ENCODE data around the gene UBA3.

Gene UBA3

GRCh38 chr3:69113536-69113935 is 33.4 kb upstream of the UBA3 start:
- Mint-ChIP-seq H3K4me1 (ENCODE audit: low read depth) (no peaks in the 10 kb centered on the region), H3K27ac (no peak overlapping the region), H3K36me3 (ENCODE audit: low read depth) (peaks cover 3% of the 10 kb centered on the region), H3K4me3 (no peak overlapping the region), H3K27me3 (ENCODE audit: low read depth) (no peaks in the 10 kb centered on the region), H3K9me3 (no peaks in the 10 kb centered on the region)

DNA sequence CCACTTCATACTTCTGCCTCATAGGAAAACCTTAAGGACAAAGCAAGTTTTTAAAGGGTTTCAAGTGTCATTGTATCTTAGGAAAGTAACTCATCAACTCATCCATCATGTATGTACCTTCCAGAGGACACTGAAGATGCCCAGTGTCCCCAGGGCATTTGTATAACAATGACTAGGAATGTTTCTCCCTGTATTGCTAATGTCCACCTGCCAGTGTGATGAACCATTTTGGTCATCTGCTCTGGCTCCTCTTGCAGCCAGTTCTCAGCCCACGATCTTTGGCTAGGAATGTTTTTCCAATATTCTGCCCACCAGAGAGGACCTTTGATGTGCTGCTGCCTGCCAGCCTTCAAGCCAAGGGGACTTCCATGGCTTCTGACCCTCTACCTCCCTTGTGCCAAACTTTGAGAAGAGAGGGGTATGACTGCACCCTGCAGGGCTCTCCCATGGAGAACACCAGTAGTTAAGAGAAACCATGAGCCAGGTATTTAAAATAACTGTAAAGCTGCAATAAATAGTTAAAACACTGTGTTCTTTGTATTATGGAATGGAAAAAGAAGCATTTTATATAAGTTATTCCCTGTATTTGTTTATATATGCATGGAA is 30.9 kb upstream of the UBA3 start:
- H3K4me3 Mint-ChIP-seq = no peak overlapping the region
- H3K4me1 Mint-ChIP-seq (ENCODE audit: low read depth) = peaks cover 3% of the 10 kb centered on the region
- H3K27ac Mint-ChIP-seq = no peak overlapping the region
- H3K9me3 Mint-ChIP-seq = no peaks in the 10 kb centered on the region
- H3K36me3 Mint-ChIP-seq (ENCODE audit: low read depth) = peaks cover 7% of the 10 kb centered on the region
- H3K27me3 Mint-ChIP-seq (ENCODE audit: low read depth) = no peaks in the 10 kb centered on the region

- no peaks in the 10 kb centered on the region for H3K27me3 Mint-ChIP-seq (ENCODE audit: low read depth)
- H3K27ac Mint-ChIP-seq = no peak overlapping the region
- peaks cover 9% of the 10 kb centered on the region for H3K4me1 Mint-ChIP-seq (ENCODE audit: low read depth)
- no peaks in the 10 kb centered on the region for H3K9me3 Mint-ChIP-seq
- no peak overlapping the region for H3K4me3 Mint-ChIP-seq
- H3K36me3 Mint-ChIP-seq (ENCODE audit: low read depth) = peaks cover 23% of the 10 kb centered on the region
These were observed 28.6 kb upstream of the UBA3 start for GRCh38 chr3:69108811-69109210.

GRCh38 chr3:69107841-69108240 is 27.7 kb upstream of the UBA3 start:
- Mint-ChIP-seq H3K27me3 (ENCODE audit: low read depth) (no peaks in the 10 kb centered on the region), H3K4me3 (no peak overlapping the region), H3K27ac (peak overlapping the region; percentile 1), H3K9me3 (no peaks in the 10 kb centered on the region), H3K36me3 (ENCODE audit: low read depth) (peaks cover 27% of the 10 kb centered on the region), H3K4me1 (ENCODE audit: low read depth) (peaks cover 14% of the 10 kb centered on the region)

DNA sequence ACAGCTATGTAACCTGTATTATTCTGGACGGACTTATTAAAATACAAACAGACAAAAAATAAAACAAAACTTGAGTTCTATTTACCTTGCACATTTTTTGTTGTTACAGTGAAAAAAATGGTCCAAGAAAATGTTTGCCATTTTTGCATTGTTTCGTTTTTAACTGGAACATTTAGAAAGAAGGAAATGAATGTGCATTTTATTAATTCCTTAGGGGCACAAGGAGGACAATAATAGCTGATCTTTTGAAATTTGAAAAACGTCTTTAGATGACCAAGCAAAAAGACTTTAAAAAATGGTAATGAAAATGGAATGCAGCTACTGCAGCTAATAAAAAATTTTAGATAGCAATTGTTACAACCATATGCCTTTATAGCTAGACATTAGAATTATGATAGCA is 25.2 kb upstream of the UBA3 start:
- no peaks in the 10 kb centered on the region for H3K9me3 Mint-ChIP-seq
- H3K27ac Mint-ChIP-seq = no peak overlapping the region
- peaks cover 23% of the 10 kb centered on the region for H3K4me1 Mint-ChIP-seq (ENCODE audit: low read depth)
- H3K27me3 Mint-ChIP-seq (ENCODE audit: low read depth) = no peaks in the 10 kb centered on the region
- H3K36me3 Mint-ChIP-seq (ENCODE audit: low read depth) = peaks cover 42% of the 10 kb centered on the region
- no peak overlapping the region for H3K4me3 Mint-ChIP-seq

DNA sequence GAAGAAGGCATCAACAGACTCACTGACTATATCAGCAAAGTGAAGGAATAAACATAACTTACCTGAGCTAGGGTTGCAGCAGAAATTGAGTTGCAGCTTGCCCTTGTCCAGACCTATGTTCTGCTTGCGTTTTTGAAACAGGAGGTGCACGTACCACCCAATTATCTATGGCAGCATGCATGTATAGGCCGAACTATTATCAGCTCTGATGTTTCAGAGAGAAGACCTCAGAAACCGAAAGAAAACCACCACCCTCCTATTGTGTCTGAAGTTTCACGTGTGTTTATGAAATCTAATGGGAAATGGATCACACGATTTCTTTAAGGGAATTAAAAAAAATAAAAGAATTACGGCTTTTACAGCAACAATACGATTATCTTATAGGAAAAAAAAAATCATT is 24.4 kb upstream of the UBA3 start:
- no peak overlapping the region for H3K4me3 Mint-ChIP-seq
- no peaks in the 10 kb centered on the region for H3K9me3 Mint-ChIP-seq
- no peaks in the 10 kb centered on the region for H3K27me3 Mint-ChIP-seq (ENCODE audit: low read depth)
- H3K27ac Mint-ChIP-seq = no peak overlapping the region
- peaks cover 26% of the 10 kb centered on the region for H3K4me1 Mint-ChIP-seq (ENCODE audit: low read depth)
- H3K36me3 Mint-ChIP-seq (ENCODE audit: low read depth) = peaks cover 47% of the 10 kb centered on the region

DNA sequence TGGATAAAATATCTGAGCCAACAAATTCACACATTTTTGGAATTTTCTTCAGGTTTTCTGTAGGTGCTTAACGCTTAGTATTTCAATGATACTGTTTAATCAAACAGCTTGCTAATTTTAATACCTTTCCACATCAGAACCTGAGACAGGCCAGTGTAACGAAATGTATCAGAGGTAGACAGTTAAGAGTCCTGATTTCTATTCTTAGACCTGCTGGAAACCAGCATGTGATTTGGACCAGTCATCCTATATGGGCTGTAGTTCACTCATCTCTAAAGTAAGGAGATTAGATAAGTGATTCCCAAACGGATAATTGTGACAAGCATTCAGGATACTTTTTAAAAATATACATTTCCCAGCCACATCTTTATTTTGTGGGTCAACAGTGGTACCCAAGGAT is 23.0 kb upstream of the UBA3 start:
- H3K4me3 Mint-ChIP-seq = no peak overlapping the region
- H3K4me1 Mint-ChIP-seq (ENCODE audit: low read depth) = peaks cover 32% of the 10 kb centered on the region
- peaks cover 52% of the 10 kb centered on the region for H3K36me3 Mint-ChIP-seq (ENCODE audit: low read depth)
- no peaks in the 10 kb centered on the region for H3K9me3 Mint-ChIP-seq
- no peak overlapping the region for H3K27ac Mint-ChIP-seq
- no peaks in the 10 kb centered on the region for H3K27me3 Mint-ChIP-seq (ENCODE audit: low read depth)

DNA sequence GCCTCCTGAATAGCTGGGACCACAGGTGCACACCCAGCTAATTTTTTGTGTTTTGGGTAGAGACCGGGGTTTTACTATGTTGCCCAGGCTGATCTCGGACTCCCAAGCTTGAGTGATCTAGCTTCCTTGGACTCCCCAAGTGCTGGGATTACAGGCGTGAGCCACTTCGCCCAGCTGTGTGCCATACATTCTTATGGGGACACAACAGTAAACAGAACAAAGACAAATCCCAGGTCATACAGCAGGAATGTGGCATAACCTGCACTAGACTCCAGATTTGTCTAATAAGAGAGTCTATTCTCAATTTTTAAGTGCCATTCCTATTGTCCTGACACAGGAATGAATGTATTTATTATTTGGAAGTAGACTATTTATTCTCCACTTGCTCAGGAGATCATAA is 22.2 kb upstream of the UBA3 start:
- H3K9me3 Mint-ChIP-seq = no peaks in the 10 kb centered on the region
- no peaks in the 10 kb centered on the region for H3K27me3 Mint-ChIP-seq (ENCODE audit: low read depth)
- H3K4me3 Mint-ChIP-seq = no peak overlapping the region
- H3K4me1 Mint-ChIP-seq (ENCODE audit: low read depth) = peaks cover 33% of the 10 kb centered on the region
- peaks cover 52% of the 10 kb centered on the region for H3K36me3 Mint-ChIP-seq (ENCODE audit: low read depth)
- no peak overlapping the region for H3K27ac Mint-ChIP-seq

GRCh38 chr3:69099576-69099975 is 19.4 kb upstream of the UBA3 start:
- no peak overlapping the region for H3K4me3 Mint-ChIP-seq
- peaks cover 51% of the 10 kb centered on the region for H3K4me1 Mint-ChIP-seq (ENCODE audit: low read depth)
- H3K27ac Mint-ChIP-seq = no peak overlapping the region
- H3K27me3 Mint-ChIP-seq (ENCODE audit: low read depth) = no peaks in the 10 kb centered on the region
- no peaks in the 10 kb centered on the region for H3K9me3 Mint-ChIP-seq
- peaks cover 61% of the 10 kb centered on the region for H3K36me3 Mint-ChIP-seq (ENCODE audit: low read depth)

DNA sequence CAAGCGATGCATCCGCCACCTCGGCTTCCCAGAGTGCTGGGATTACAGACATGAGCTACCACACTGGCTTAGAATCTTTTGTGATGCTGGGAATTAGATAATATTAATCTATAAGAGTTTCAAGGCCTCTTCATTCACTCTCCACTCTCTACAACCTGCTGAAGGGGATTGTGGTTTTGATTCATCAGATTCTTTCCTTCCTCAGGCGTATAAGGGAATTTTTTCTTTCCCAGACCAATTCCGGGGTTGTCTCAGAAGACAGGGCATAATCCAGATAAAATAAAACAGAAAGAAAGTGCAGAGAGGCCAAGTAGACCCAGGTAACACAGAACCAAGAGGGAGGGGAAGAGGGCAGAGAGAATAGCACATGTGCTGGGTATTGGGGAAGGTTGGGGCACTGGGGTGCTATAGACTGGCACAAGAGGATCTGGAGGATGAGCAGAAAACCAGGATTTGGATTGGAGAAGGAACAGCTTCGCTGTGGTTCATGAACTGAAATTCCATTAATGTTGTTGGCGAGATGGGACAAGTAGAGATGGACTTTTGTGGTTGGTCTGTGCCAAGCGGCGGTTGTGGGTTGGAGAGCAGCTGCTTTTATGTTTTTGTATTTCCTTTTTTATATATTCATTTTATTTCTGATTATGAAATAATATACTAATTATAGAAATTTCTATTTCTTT is 17.4 kb upstream of the UBA3 start:
- peak overlapping the region; percentile 38 for H3K27ac Mint-ChIP-seq
- H3K9me3 Mint-ChIP-seq = no peaks in the 10 kb centered on the region
- no peak overlapping the region for H3K4me3 Mint-ChIP-seq
- no peaks in the 10 kb centered on the region for H3K27me3 Mint-ChIP-seq (ENCODE audit: low read depth)
- peaks cover 60% of the 10 kb centered on the region for H3K36me3 Mint-ChIP-seq (ENCODE audit: low read depth)
- H3K4me1 Mint-ChIP-seq (ENCODE audit: low read depth) = peaks cover 53% of the 10 kb centered on the region

DNA sequence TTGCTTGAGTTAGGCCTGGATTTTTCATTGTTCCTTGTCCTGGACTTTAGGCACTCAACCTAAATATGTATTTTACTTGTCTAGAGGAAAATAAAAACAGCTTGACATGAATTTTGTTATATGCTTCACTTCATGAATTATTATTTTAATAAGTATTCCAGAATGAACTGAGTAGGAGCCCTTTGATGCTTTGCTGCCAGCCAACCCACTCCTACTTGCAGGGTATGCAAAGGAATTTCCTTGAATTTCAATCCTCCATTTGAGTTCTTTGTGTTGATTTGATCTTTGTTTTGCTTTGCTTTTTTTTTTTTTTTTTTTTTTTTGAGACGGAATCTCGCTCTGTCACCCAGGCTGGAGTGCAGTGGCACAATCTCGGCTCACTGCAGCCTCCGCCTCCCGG is 16.1 kb upstream of the UBA3 start:
- no peaks in the 10 kb centered on the region for H3K27me3 Mint-ChIP-seq (ENCODE audit: low read depth)
- H3K4me3 Mint-ChIP-seq = no peak overlapping the region
- peak overlapping the region; percentile 87 for H3K27ac Mint-ChIP-seq
- peaks cover 56% of the 10 kb centered on the region for H3K4me1 Mint-ChIP-seq (ENCODE audit: low read depth)
- H3K9me3 Mint-ChIP-seq = no peaks in the 10 kb centered on the region
- H3K36me3 Mint-ChIP-seq (ENCODE audit: low read depth) = peaks cover 57% of the 10 kb centered on the region

- Mint-ChIP-seq H3K9me3 (no peaks in the 10 kb centered on the region), H3K36me3 (ENCODE audit: low read depth) (peaks cover 60% of the 10 kb centered on the region), H3K27me3 (ENCODE audit: low read depth) (no peaks in the 10 kb centered on the region), H3K4me1 (ENCODE audit: low read depth) (peaks cover 59% of the 10 kb centered on the region), H3K27ac (peak overlapping the region; percentile 87), H3K4me3 (peak overlapping the region; percentile 78)
These were observed 15.5 kb upstream of the UBA3 start for GRCh38 chr3:69095636-69096035.

- peak overlapping the region; percentile 75 for H3K4me3 Mint-ChIP-seq
- H3K36me3 Mint-ChIP-seq (ENCODE audit: low read depth) = peaks cover 62% of the 10 kb centered on the region
- peak overlapping the region; percentile 87 for H3K27ac Mint-ChIP-seq
- no peaks in the 10 kb centered on the region for H3K27me3 Mint-ChIP-seq (ENCODE audit: low read depth)
- no peaks in the 10 kb centered on the region for H3K9me3 Mint-ChIP-seq
- H3K4me1 Mint-ChIP-seq (ENCODE audit: low read depth) = peaks cover 64% of the 10 kb centered on the region
These were observed 14.5 kb upstream of the UBA3 start for GRCh38 chr3:69094467-69095205.

- Mint-ChIP-seq H3K27ac (peak overlapping the region; percentile 97), H3K4me1 (ENCODE audit: low read depth) (peaks cover 65% of the 10 kb centered on the region), H3K9me3 (no peaks in the 10 kb centered on the region), H3K4me3 (peak overlapping the region; percentile 80), H3K27me3 (ENCODE audit: low read depth) (no peaks in the 10 kb centered on the region), H3K36me3 (ENCODE audit: low read depth) (peaks cover 62% of the 10 kb centered on the region)
These were observed 11.9 kb upstream of the UBA3 start for GRCh38 chr3:69092030-69092516.

All from T-helper 1 cell treated with Interleukin-12 subunit alpha and Interleukin-12 subunit beta and Interleukin-4 antibody, amounts not matched to agents 30 μg/mL and 1 μg/mL, for 36 hours (primary cell).